Kidney (tissue), 14 donors: Measurements from ENCODE around the gene UBE2L3. TPM values are rescaled to one million over a fixed set of nuclear protein-coding genes. Genes with fewer than 3 reads are reported as not detected.
A peak's percentile ranks its signal among the peaks of the same experiment; 100 is the strongest.

Source experiments
- DNase-seq, 5 donors: peaks; one replicate each; pipeline ENCODE4 v3.0.0-alpha.2; 2013 to 2020
- FAIRE-seq: peaks from 2 replicates; lab custom pipeline; 2012; peaks lifted over from hg19 to GRCh38; lab: Jason Lieb, UNC
- H3K27ac ChIP-seq, 2 donors: one replicate each; pipeline ENCODE4 v1.7.0; 2013; ENCODE audit warnings: low read depth in 2 of 2, low read length in 2 of 2, inconsistent platforms in 1 of 2
- H3K27me3 ChIP-seq: one replicate; pipeline ENCODE4 v1.7.1; 2013; ENCODE audit warnings: low read length, inconsistent platforms; ENCODE audit not compliant: control insufficient read depth, insufficient read depth
- H3K36me3 ChIP-seq, 3 donors: one replicate each; pipeline versions ENCODE4 v1.7.0 to v1.7.1; 2013; ENCODE audit warnings: low read length in 3 of 3, control low read depth in 1 of 3, inconsistent platforms in 1 of 3; ENCODE audit not compliant: insufficient read depth in 3 of 3, control insufficient read depth in 2 of 3
- H3K4me1 ChIP-seq, 3 donors: one replicate each; pipeline versions ENCODE4 v1.7.0 to v1.7.1; 2013; ENCODE audit warnings: low read length in 3 of 3, inconsistent platforms in 1 of 3, low read depth in 1 of 3; ENCODE audit not compliant: control insufficient read depth in 2 of 3, insufficient read depth in 2 of 3
- H3K4me3 ChIP-seq, 3 donors: one replicate each; pipeline versions ENCODE4 v1.7.0 to v1.8.1; 2013; ENCODE audit warnings: low read length in 3 of 3, control low read depth in 1 of 3, inconsistent platforms in 1 of 3
- H3K9ac ChIP-seq, 3 donors: one replicate each; pipeline versions ENCODE4 v1.7.0 to v1.7.1; 2013; ENCODE audit warnings: low read length in 3 of 3, control low read depth in 1 of 3, inconsistent platforms in 1 of 3
- H3K9me3 ChIP-seq, 3 donors: one replicate each; pipeline versions ENCODE4 v1.7.0 to v1.7.1; 2013; ENCODE audit warnings: low read length in 3 of 3, control low read depth in 1 of 3, inconsistent platforms in 1 of 3; ENCODE audit not compliant: control insufficient read depth in 2 of 3, insufficient read depth in 1 of 3
- CTCF ChIP-seq: IDR thresholded peaks from 3 replicates; pipeline ENCODE4 v1.5.1; 2012; ENCODE audit warnings: mild to moderate bottlenecking, moderate library complexity, borderline replicate concordance; ENCODE audit not compliant: insufficient read depth; ENCODE audit errors: extremely low read depth
- intact Hi-C: fragments of 100-400 bp; cut with DNase I; formaldehyde crosslinking; loops from one replicate; pipeline ENCODE4 v1.11.1; 2022
- polyA plus RNA-seq: library from polyadenylated mRNA; stranded (reverse); fragments of 350-450 nt; fragmentation: Illumina TruSeq; extraction: RNeasy Lipid Tissue Mini Kit (QIAGEN cat#74804); gene quantifications from one replicate; pipeline ENCODE4 v1.2.3, GENCODE V29; 2014; ENCODE audit warnings: low read depth, low replicate concordance; ENCODE audit not compliant: insufficient read depth
- total RNA-seq: library from RNA; stranded (reverse); fragmentation: NEBNext Ultra II Directional; extraction: Animal tissue kit (Norgen Biotek cat#: 25700); gene quantifications from one replicate; pipeline ENCODE4 v1.2.1, GENCODE V29; 2021
- donor health status: control.
- donor health status: control.
- donor health status: control.
- donor health status: control.
- donor health status: control.
- donor health status: DM: yes; HTN: yes; CAD: no.
- donor health status: Normal renal cell carcinoma (clear cell type).

The UBE2L3 gene
- total and polyA plus RNA-seq, 2 donors from 2014 or later = 45.8 to 70.0 TPM

GRCh38 chr22:21631025-21631424, 63.5 kb downstream of the UBE2L3 start:
- intact Hi-C loops = no loop called here
- peaks cover 0 to 5% (median 0%) of the 10 kb centered on the region in 3 donors for H3K36me3 ChIP-seq
- H3K9me3 ChIP-seq = no peaks in the 10 kb centered on the region
- no peak for TF ChIP-seq CTCF
- peaks cover 0 to 5% (median 3%) of the 10 kb centered on the region in 3 donors for H3K4me1 ChIP-seq
- H3K4me3 ChIP-seq = no peak overlapping the region
- FAIRE-seq = no peak
- no peak overlapping the region for H3K27ac ChIP-seq
- no peaks in the 10 kb centered on the region for H3K27me3 ChIP-seq
- H3K9ac ChIP-seq = no peak overlapping the region
- DNase-seq = no peak

- H3K36me3 ChIP-seq = peaks cover 0 to 5% (median 0%) of the 10 kb centered on the region in 3 donors
- intact Hi-C loops = no loop called here
- peak in 1 of 5 donors; percentile 79 for DNase-seq
- H3K4me1 ChIP-seq = peaks cover 0 to 5% (median 3%) of the 10 kb centered on the region in 3 donors
- H3K27me3 ChIP-seq = no peaks in the 10 kb centered on the region
- no peak for FAIRE-seq
- H3K4me3 ChIP-seq = no peak within 1 kb of the TSS
- no peaks in the 10 kb centered on the region for H3K9me3 ChIP-seq
- no peak within 1 kb of the TSS for H3K9ac ChIP-seq
- no peak within 1 kb of the TSS for H3K27ac ChIP-seq
- TF ChIP-seq CTCF = no peak
Observed at GRCh38 chr22:21632237-21632895, 64.9 kb downstream of the UBE2L3 start, which contains the start of gene CCDC116. Gene CCDC116 (plus strand): TSS chr22:21632760. CDS start chr22:21633182, 422 bp downstream.

GRCh38 chr22:21632931-21633330, 65.4 kb downstream of the UBE2L3 start:
- H3K36me3 ChIP-seq = peaks cover 0 to 5% (median 0%) of the 10 kb centered on the region in 3 donors
- no peak overlapping the region for H3K9ac ChIP-seq
- peak in 1 of 5 donors; percentile 70 for DNase-seq
- intact Hi-C loops = no loop called here
- peaks cover 0 to 5% (median 3%) of the 10 kb centered on the region in 3 donors for H3K4me1 ChIP-seq
- no peak for TF ChIP-seq CTCF
- FAIRE-seq = no peak
- H3K4me3 ChIP-seq = no peak overlapping the region
- no peaks in the 10 kb centered on the region for H3K27me3 ChIP-seq
- no peaks in the 10 kb centered on the region for H3K9me3 ChIP-seq
- no peak overlapping the region for H3K27ac ChIP-seq
